ENCODE data around the gene NAPSA.

- TF ChIP-seq CTCF (conservative IDR thresholded peaks at IDR 0.05 in 1 of 2, IDR thresholded peaks at IDR 0.05 in 1 of 2; ENCODE audit: low read depth in 1 of 2, low read length in 2 of 2), result no peak
- no peak for TF ChIP-seq EZH2 (IDR thresholded peaks at IDR 0.05; ENCODE audit: low read length, missing control alignments)
Measured at GRCh38 chr19:50377517-50377916, 12.1 kb upstream of the NAPSA start.

Measured in fibroblast of lung (primary cell).